HG02884 (cell line): ENCODE measurements around the gene SLC30A5.
"Not testable (repeated sequence)": the region's sequence is repeated elsewhere in the genome, so short reads cannot be mapped to it uniquely, and the experiment has no call there.

Experiments
- ATAC-seq: cut with Tn5 transposase; IDR thresholded peaks from one replicate; pipeline ENCODE4 v1.9.1; 2021; ENCODE audit warnings: mild to moderate bottlenecking, moderate library complexity; ENCODE audit not compliant: unreplicated experiment

SLC30A5 gene

GRCh38 chr5:69093771-69094482 is at the start of gene SLC30A5:
Gene SLC30A5 (plus strand): TSS chr5:69094014. CDS start chr5:69094256, 242 bp downstream.
- peak; percentile 99 for ATAC-seq

- ATAC-seq: not testable (repeated sequence)
These were observed 48.6 kb upstream of the SLC30A5 start for GRCh38 chr5:69045213-69045612.

GRCh38 chr5:69046375-69046957 is 47.3 kb upstream of the SLC30A5 start:
- ATAC-seq: no peak

- ATAC-seq: no peak
These were observed 45.6 kb upstream of the SLC30A5 start for GRCh38 chr5:69048230-69048629.

GRCh38 chr5:69049151-69049550 is 44.7 kb upstream of the SLC30A5 start:
- ATAC-seq: no peak

- ATAC-seq: no peak
These were observed 44.0 kb upstream of the SLC30A5 start for GRCh38 chr5:69049796-69050195.

- ATAC-seq: no peak
These were observed 43.6 kb upstream of the SLC30A5 start for GRCh38 chr5:69050214-69050613.

- no peak for ATAC-seq
These were observed 41.6 kb upstream of the SLC30A5 start for GRCh38 chr5:69052181-69052580.

- no peak for ATAC-seq
These were observed 18.9 kb upstream of the SLC30A5 start for GRCh38 chr5:69074664-69075521.

GRCh38 chr5:69075522-69076179 is 18.2 kb upstream of the SLC30A5 start:
- no peak for ATAC-seq

GRCh38 chr5:69078921-69079540 is 14.8 kb upstream of the SLC30A5 start:
- ATAC-seq: no peak

- ATAC-seq: no peak
These were observed 14.3 kb upstream of the SLC30A5 start for GRCh38 chr5:69079556-69079955.

- ATAC-seq: no peak
These were observed 10.4 kb upstream of the SLC30A5 start for GRCh38 chr5:69083412-69083811.

- no peak for ATAC-seq
These were observed 9.6 kb upstream of the SLC30A5 start for GRCh38 chr5:69084195-69084594.

GRCh38 chr5:69084903-69085302 is 8.9 kb upstream of the SLC30A5 start:
- ATAC-seq: no peak

GRCh38 chr5:69086206-69086605 is 7.6 kb upstream of the SLC30A5 start:
- no peak for ATAC-seq

GRCh38 chr5:69088006-69088405 is 5.8 kb upstream of the SLC30A5 start:
- ATAC-seq: not testable (repeated sequence)

- ATAC-seq: no peak
These were observed 3.7 kb upstream of the SLC30A5 start for GRCh38 chr5:69090158-69090557.

GRCh38 chr5:69091771-69092170 is 2.0 kb upstream of the SLC30A5 start:
- ATAC-seq: no peak

GRCh38 chr5:69092969-69093368 is 845 bp upstream of the SLC30A5 start:
- no peak for ATAC-seq

- no peak for ATAC-seq
These were observed 5.5 kb downstream of the SLC30A5 start for GRCh38 chr5:69099302-69099701.
